Measurements from ENCODE around the gene ZCWPW1. TPM values are rescaled to one million over a fixed set of nuclear protein-coding genes. Genes with fewer than 3 reads are reported as not detected.

The ZCWPW1 gene
- total and polyA plus RNA-seq, 2 of the 13 experiments (the other 11 are each of a cell fraction or from before 2014, with no cell fraction given), result 2.4 to 2.5 TPM

- Histone ChIP-seq H3K4me2 (ENCODE audit: low read depth, low read length) (no peak overlapping the region), H3K4me3 (replicated peaks in 1 of 3; ENCODE audit: insufficient read depth in 1 of 3, low read depth in 2 of 3, low read length in 3 of 3) (no peak overlapping the region), H3K27me3 (ENCODE audit: control insufficient read depth in 1 of 2, insufficient read depth in 2 of 2, low read length in 2 of 2) (no peaks in the 10 kb centered on the region; a peak in 2 of 5 replicates), H3K4me1 (ENCODE audit: insufficient read depth, low read length) (peaks cover 9% of the 10 kb centered on the region; the same call in 1 of the 2 replicates), H3K9me3 (ENCODE audit: low read length) (no peaks in the 10 kb centered on the region), H2AFZ (ENCODE audit: low read length) (no peak overlapping the region), H3K36me3 (replicated peaks in 1 of 2; ENCODE audit: control insufficient read depth in 1 of 2, insufficient read depth in 2 of 2, low read length in 2 of 2) (no peaks in the 10 kb centered on the region), H4K20me1 (ENCODE audit: insufficient read depth, low read length) (no peaks in the 10 kb centered on the region), H3K27ac (ENCODE audit: extremely low read length, insufficient read depth, low read length) (no peak overlapping the region), H3K79me2 (ENCODE audit: insufficient read depth, low read length) (no peaks in the 10 kb centered on the region), H3K9ac (ENCODE audit: insufficient read depth, low read depth, low read length) (no peak overlapping the region)
- in situ Hi-C loops (cut with HindIII; ENCODE audit: extremely low pct_ligation_motif_present, low pct_unique_long_range_greater_than_20kb) (no loop called here), intact Hi-C loops (cut with micrococcal nuclease; ENCODE audit: unreplicated experiment) (no loop called here)
- BruUV-seq (replicated peaks), result no TSS peak
- ATAC-seq (no peak), FAIRE-seq (no peak), DNase-seq (ENCODE audit: low spot score) (no peak)
- 90% methylated on average over 3 of the region's 3 CpGs for WGBS (ENCODE audit: low lambda C conversion rate)
- ChIA-PET POLR2A (no interaction called here), CTCF (ENCODE audit: low intra/inter-chr PET ratio, low total read pairs) (no interaction called here)
- no peak for TF ChIP-seq SRSF9 (IDR thresholded peaks at IDR 0.05; ENCODE audit: borderline replicate concordance, insufficient read depth, low read depth, low read length, poor library complexity, severe bottlenecking)
- TF ChIP-seq ZNF720 (CRISPR knock-in tag; IDR thresholded peaks at IDR 0.05), result no peak
- TF ChIP-seq MED13 (CRISPR knock-in tag; IDR thresholded peaks at IDR 0.05), result no peak
- TF ChIP-seq ZNF709 (CRISPR knock-in tag; IDR thresholded peaks at IDR 0.05), result no peak
- TF ChIP-seq DR1 (CRISPR knock-in tag; IDR thresholded peaks at IDR 0.05), result no peak
- TF ChIP-seq TEAD3 (CRISPR knock-in tag; optimal IDR thresholded peaks at IDR 0.05; ENCODE audit: borderline replicate concordance), result no peak
- no peak for TF ChIP-seq ZNF766 (CRISPR knock-in tag; IDR thresholded peaks at IDR 0.05; ENCODE audit: borderline replicate concordance)
- no peak for TF ChIP-seq MBNL3 (CRISPR knock-in tag; conservative IDR thresholded peaks at IDR 0.05)
- TF ChIP-seq, protein P1, sequence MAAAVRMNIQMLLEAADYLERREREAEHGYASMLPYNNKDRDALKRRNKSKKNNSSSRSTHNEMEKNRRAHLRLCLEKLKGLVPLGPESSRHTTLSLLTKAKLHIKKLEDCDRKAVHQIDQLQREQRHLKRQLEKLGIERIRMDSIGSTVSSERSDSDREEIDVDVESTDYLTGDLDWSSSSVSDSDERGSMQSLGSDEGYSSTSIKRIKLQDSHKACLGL (CRISPR knock-in tag; IDR thresholded peaks at IDR 0.05), result no peak
- TF ChIP-seq, protein P2, sequence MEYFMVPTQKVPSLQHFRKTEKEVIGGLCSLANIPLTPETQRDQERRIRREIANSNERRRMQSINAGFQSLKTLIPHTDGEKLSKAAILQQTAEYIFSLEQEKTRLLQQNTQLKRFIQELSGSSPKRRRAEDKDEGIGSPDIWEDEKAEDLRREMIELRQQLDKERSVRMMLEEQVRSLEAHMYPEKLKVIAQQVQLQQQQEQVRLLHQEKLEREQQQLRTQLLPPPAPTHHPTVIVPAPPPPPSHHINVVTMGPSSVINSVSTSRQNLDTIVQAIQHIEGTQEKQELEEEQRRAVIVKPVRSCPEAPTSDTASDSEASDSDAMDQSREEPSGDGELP (IDR thresholded peaks at IDR 0.05; ENCODE audit: borderline replicate concordance, low read depth), result no peak
- no peak for TF ChIP-seq ZMYM3 (CRISPR knock-in tag; IDR thresholded peaks at IDR 0.05)
- TF ChIP-seq SYNCRIP (IDR thresholded peaks at IDR 0.05; ENCODE audit: insufficient read depth, low read depth, low read length), result no peak
- no peak for TF ChIP-seq NFYB (CRISPR knock-in tag; IDR thresholded peaks at IDR 0.05)
- TF ChIP-seq, protein P3, sequence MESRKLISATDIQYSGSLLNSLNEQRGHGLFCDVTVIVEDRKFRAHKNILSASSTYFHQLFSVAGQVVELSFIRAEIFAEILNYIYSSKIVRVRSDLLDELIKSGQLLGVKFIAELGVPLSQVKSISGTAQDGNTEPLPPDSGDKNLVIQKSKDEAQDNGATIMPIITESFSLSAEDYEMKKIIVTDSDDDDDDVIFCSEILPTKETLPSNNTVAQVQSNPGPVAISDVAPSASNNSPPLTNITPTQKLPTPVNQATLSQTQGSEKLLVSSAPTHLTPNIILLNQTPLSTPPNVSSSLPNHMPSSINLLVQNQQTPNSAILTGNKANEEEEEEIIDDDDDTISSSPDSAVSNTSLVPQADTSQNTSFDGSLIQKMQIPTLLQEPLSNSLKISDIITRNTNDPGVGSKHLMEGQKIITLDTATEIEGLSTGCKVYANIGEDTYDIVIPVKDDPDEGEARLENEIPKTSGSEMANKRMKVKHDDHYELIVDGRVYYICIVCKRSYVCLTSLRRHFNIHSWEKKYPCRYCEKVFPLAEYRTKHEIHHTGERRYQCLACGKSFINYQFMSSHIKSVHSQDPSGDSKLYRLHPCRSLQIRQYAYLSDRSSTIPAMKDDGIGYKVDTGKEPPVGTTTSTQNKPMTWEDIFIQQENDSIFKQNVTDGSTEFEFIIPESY (CRISPR knock-in tag; IDR thresholded peaks at IDR 0.05), result no peak
- TF ChIP-seq HMG20A (CRISPR knock-in tag; IDR thresholded peaks at IDR 0.05; ENCODE audit: borderline replicate concordance), result no peak
These were observed 52.4 kb downstream of the ZCWPW1 start for GRCh38 chr7:100376066-100376465.

Data from HepG2 (cell line).